Erythroblast (primary cell): ENCODE results near the gene FAM72A.
"Not testable (repeated sequence)": the region's sequence is repeated elsewhere in the genome, so short reads cannot be mapped to it uniquely, and the experiment has no call there.

Source experiments
- GATA1 ChIP-seq: IDR thresholded peaks from 2 replicates; pipeline ENCODE4 v1.6.1; 2011; ENCODE audit warnings: low read depth, mild to moderate bottlenecking, control low read depth, low read length, moderate library complexity
- POLR2A ChIP-seq: IDR thresholded peaks from 2 replicates; pipeline ENCODE4 v1.6.1; 2011; ENCODE audit warnings: mild to moderate bottlenecking, low read length

DNA sequence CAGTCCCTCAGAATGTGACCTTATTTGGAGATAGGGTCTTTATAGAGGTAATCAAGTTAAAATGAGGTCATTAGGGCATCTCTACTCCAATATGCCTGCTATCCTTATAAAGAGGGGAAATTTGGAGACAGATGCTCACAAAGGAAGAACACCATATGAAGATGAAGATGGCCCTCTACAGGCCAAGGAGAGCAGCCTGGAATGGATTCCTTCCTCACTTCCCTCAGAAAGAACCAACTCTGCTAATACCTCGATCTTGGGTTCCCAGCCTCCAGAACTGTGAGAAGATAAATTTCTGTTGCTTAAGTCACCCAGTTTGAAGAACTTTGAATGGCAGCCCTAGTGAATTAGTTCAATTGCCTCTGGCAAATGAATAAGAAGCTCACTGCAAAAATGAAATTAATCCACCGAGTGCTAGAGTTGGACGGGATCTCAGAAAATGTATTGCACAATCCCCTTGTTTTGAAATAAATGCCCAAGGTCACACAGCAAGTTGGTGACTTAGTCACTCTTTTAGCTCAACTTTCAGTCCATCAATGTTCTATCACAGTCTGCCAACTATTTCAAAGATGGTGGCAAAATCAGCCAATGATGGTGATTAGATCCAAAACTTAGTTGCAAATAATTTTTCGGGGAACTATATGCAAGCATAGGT, 27.1 kb downstream of the FAM72A start:
- TF ChIP-seq POLR2A, GATA1: not testable (repeated sequence)
